NT2/D1 (cell line): Measurements from ENCODE around the gene RBPJ.

Source experiments
- DNase-seq: peaks from one replicate; pipeline ENCODE4 v3.0.0-alpha.2; 2011; ENCODE audit warnings: low read depth, low spot score
- H3K27me3 ChIP-seq: 2 replicates; pipeline ENCODE4 v1.6.0; 2011; ENCODE audit warnings: mild to moderate bottlenecking; ENCODE audit not compliant: insufficient read length, insufficient read depth
- H3K36me3 ChIP-seq: 2 replicates; pipeline ENCODE4 v1.6.1; 2011; ENCODE audit warnings: mild to moderate bottlenecking, low read length, mixed read lengths; ENCODE audit not compliant: insufficient read depth, insufficient read length
- H3K4me1 ChIP-seq: 2 replicates; pipeline ENCODE4 v1.5.1; 2011; ENCODE audit not compliant: insufficient read depth, insufficient read length
- H3K4me3 ChIP-seq: 2 replicates; pipeline ENCODE4 v1.5.1; 2011; ENCODE audit warnings: low read depth; ENCODE audit not compliant: insufficient read length
- H3K9ac ChIP-seq: 2 replicates; pipeline ENCODE4 v1.6.0; 2011; ENCODE audit warnings: low read depth; ENCODE audit not compliant: insufficient read length
- H3K9me3 ChIP-seq: 2 replicates; pipeline ENCODE4 v1.5.1; 2011; ENCODE audit warnings: mild to moderate bottlenecking, low read length; ENCODE audit not compliant: insufficient read depth
- SUZ12 ChIP-seq: IDR thresholded peaks from 2 replicates; pipeline ENCODE4 v1.6.1; 2011; ENCODE audit not compliant: insufficient read length, insufficient read depth; ENCODE audit errors: extremely low read depth
- YY1 ChIP-seq: IDR thresholded peaks from 2 replicates; pipeline ENCODE4 v1.6.1; 2011; ENCODE audit not compliant: insufficient read length, insufficient read depth
- ZNF274 ChIP-seq: IDR thresholded peaks from 2 replicates; pipeline ENCODE4 v1.6.1; 2011; ENCODE audit warnings: mild to moderate bottlenecking, low read depth, low read length

RBPJ gene

GRCh38 chr4:26369581-26369980 lies 48.8 kb downstream of the RBPJ start:
- peaks cover 3% of the 10 kb centered on the region for H3K4me1 ChIP-seq
- no peaks in the 10 kb centered on the region for H3K27me3 ChIP-seq
- H3K36me3 ChIP-seq: peaks cover 12% of the 10 kb centered on the region
- no peak for DNase-seq
- no peak overlapping the region for H3K9ac ChIP-seq
- H3K4me3 ChIP-seq: no peak overlapping the region
- H3K9me3 ChIP-seq: no peaks in the 10 kb centered on the region
- no peak for TF ChIP-seq YY1
- TF ChIP-seq SUZ12: no peak
- no peak for TF ChIP-seq ZNF274

- peaks cover 3% of the 10 kb centered on the region for H3K4me1 ChIP-seq
- H3K36me3 ChIP-seq: peaks cover 7% of the 10 kb centered on the region
- TF ChIP-seq ZNF274: no peak
- no peak for TF ChIP-seq SUZ12
- TF ChIP-seq YY1: no peak
- DNase-seq: no peak
- H3K27me3 ChIP-seq: no peaks in the 10 kb centered on the region
- H3K9me3 ChIP-seq: no peaks in the 10 kb centered on the region
- no peak overlapping the region for H3K9ac ChIP-seq
- H3K4me3 ChIP-seq: no peak overlapping the region
These were observed 51.3 kb downstream of the RBPJ start for GRCh38 chr4:26372076-26372475.

GRCh38 chr4:26372525-26373172 lies 51.8 kb downstream of the RBPJ start:
- H3K9ac ChIP-seq: no peak overlapping the region
- no peak for TF ChIP-seq SUZ12
- no peak for TF ChIP-seq ZNF274
- TF ChIP-seq YY1: no peak
- H3K4me3 ChIP-seq: no peak overlapping the region
- no peaks in the 10 kb centered on the region for H3K9me3 ChIP-seq
- peaks cover 5% of the 10 kb centered on the region for H3K36me3 ChIP-seq
- no peak for DNase-seq
- peaks cover 3% of the 10 kb centered on the region for H3K4me1 ChIP-seq
- H3K27me3 ChIP-seq: no peaks in the 10 kb centered on the region

GRCh38 chr4:26375551-26375950 lies 54.7 kb downstream of the RBPJ start:
- TF ChIP-seq ZNF274 (no peak), SUZ12 (no peak), YY1 (no peak)
- H3K9me3 ChIP-seq: no peaks in the 10 kb centered on the region
- peaks cover 3% of the 10 kb centered on the region for H3K4me1 ChIP-seq

GRCh38 chr4:26377328-26378311 lies 56.8 kb downstream of the RBPJ start:
- no peaks in the 10 kb centered on the region for H3K27me3 ChIP-seq
- DNase-seq: no peak
- H3K4me1 ChIP-seq: peaks cover 3% of the 10 kb centered on the region
- H3K36me3 ChIP-seq: peaks cover 6% of the 10 kb centered on the region
- H3K9me3 ChIP-seq: no peaks in the 10 kb centered on the region
- TF ChIP-seq SUZ12 (no peak), YY1 (no peak), ZNF274 (no peak)
- no peak overlapping the region for H3K9ac ChIP-seq
- no peak overlapping the region for H3K4me3 ChIP-seq

More at GRCh38 chr4:26375551-26375950, 54.7 kb downstream of the RBPJ start:
- Histone ChIP-seq H3K4me3 (no peak overlapping the region), H3K27me3 (no peaks in the 10 kb centered on the region), H3K36me3 (peaks cover 6% of the 10 kb centered on the region), H3K9ac (no peak overlapping the region)
- DNase-seq: no peak

GRCh38 chr4:26379837-26380236 lies 59.0 kb downstream of the RBPJ start:
- TF ChIP-seq ZNF274: no peak
- no peak for TF ChIP-seq YY1
- TF ChIP-seq SUZ12: no peak
- Histone ChIP-seq H3K9me3 (no peaks in the 10 kb centered on the region), H3K9ac (no peak overlapping the region), H3K36me3 (peaks cover 6% of the 10 kb centered on the region), H3K4me3 (no peak overlapping the region), H3K4me1 (no peaks in the 10 kb centered on the region), H3K27me3 (no peaks in the 10 kb centered on the region)
- no peak for DNase-seq

GRCh38 chr4:26380740-26381139 lies 59.9 kb downstream of the RBPJ start:
- Histone ChIP-seq H3K9ac (no peak overlapping the region), H3K36me3 (peaks cover 7% of the 10 kb centered on the region), H3K27me3 (no peaks in the 10 kb centered on the region), H3K4me1 (no peaks in the 10 kb centered on the region), H3K4me3 (no peak overlapping the region), H3K9me3 (no peaks in the 10 kb centered on the region)
- TF ChIP-seq SUZ12: no peak
- no peak for TF ChIP-seq ZNF274
- no peak for TF ChIP-seq YY1
- DNase-seq: no peak
